A549 (cell line): ENCODE results near the gene NRXN3. TPM values are rescaled to one million over a fixed set of nuclear protein-coding genes. Genes with fewer than 3 reads are reported as not detected.

ENCODE experiments used
- ATAC-seq, 2 experiments: fragments of 200-7000 bp in 1 of 2; fragments of >200 bp in 1 of 2; cut with Nextera tagmentation in 1 of 2; cut with Tn5 transposase in 1 of 2; 3 replicates each; pipeline versions ENCODE4 v1.8.0 to v1.9.1; 2018 to 2020; ENCODE audit warnings: mild to moderate bottlenecking in 1 of 2, moderate library complexity in 1 of 2
- CTCF ChIA-PET: fragments of 300-600 bp; sonication (Branson Sonifier 250); formaldehyde crosslinking; extraction: SDS; loops from one replicate; lab custom pipeline; 2021; ENCODE audit warnings: antibody characterized with exemption, inconsistent platforms; lab: Yijun Ruan, JAX
- POLR2A ChIA-PET: fragments of 350-600 bp; formaldehyde crosslinking; extraction: SDS; loops from one replicate; lab custom pipeline; 2021; ENCODE audit warnings: antibody characterized with exemption, inconsistent platforms; lab: Yijun Ruan, JAX
- DNase-seq, 2 experiments: peaks; one replicate each; pipeline versions ENCODE4 v3.0.0 to v3.0.0-alpha.2; 2011 to 2016; ENCODE audit warnings: low read depth in 1 of 2, low spot score in 1 of 2
- FAIRE-seq: peaks from 2 replicates; lab custom pipeline; 2011; peaks lifted over from hg19 to GRCh38; lab: Jason Lieb, UNC
- H3K27ac ChIP-seq, 2 experiments: fragments of >200 bp; sonication (Bioruptor Twin); formaldehyde crosslinking; 3 replicates each; pipeline ENCODE4 v1.5.1; 2016 to 2017
- H3K4me1 ChIP-seq: fragments of >200 bp; sonication (Bioruptor Twin); formaldehyde crosslinking; 3 replicates; pipeline ENCODE4 v1.6.1; 2016
- H3K4me2 ChIP-seq: fragments of >200 bp; sonication (Bioruptor Twin); formaldehyde crosslinking; 3 replicates; pipeline ENCODE4 v1.6.1; 2016
- H3K4me3 ChIP-seq: fragments of >200 bp; sonication (Bioruptor Twin); formaldehyde crosslinking; 3 replicates; pipeline ENCODE4 v1.5.1; 2016
- H3K9me3 ChIP-seq: fragments of >200 bp; sonication (Bioruptor Twin); formaldehyde crosslinking; 3 replicates; pipeline ENCODE4 v1.6.1; 2016
- BHLHE40 ChIP-seq: IDR thresholded peaks from 2 replicates; pipeline ENCODE4 v1.6.1; 2012; ENCODE audit warnings: low read depth, low read length, inconsistent platforms
- CEBPB ChIP-seq, 2 experiments: fragments of >200 bp in 1 of 2; sonication (Bioruptor Twin) in 1 of 2; formaldehyde crosslinking in 1 of 2; IDR thresholded peaks; 2 replicates each; pipeline ENCODE4 v1.6.1; 2012 to 2016
- EP300 ChIP-seq, 2 experiments: fragments of >200 bp; sonication (Bioruptor Twin); formaldehyde crosslinking; IDR thresholded peaks; 2 replicates in 1 of 2; 3 replicates in 1 of 2; pipeline ENCODE4 v1.6.1; 2016 to 2017
- FOXS1 ChIP-seq: fragments of 250-450 bp; sonication (Bioruptor Pico); IDR thresholded peaks from 2 replicates; pipeline ENCODE4 v1.5.0; 2020; ENCODE audit warnings: mild to moderate bottlenecking, moderate library complexity
- GATA3 ChIP-seq: IDR thresholded peaks from 2 replicates; pipeline ENCODE4 v1.6.1; 2012; ENCODE audit warnings: borderline replicate concordance
- HOXB13 ChIP-seq: fragments of 250-450 bp; sonication (Bioruptor Pico); IDR thresholded peaks from 2 replicates; pipeline ENCODE4 v1.5.0; 2020; ENCODE audit warnings: low read depth, mild to moderate bottlenecking, moderate library complexity
- HOXB5 ChIP-seq: fragments of 250-450 bp; sonication (Bioruptor Pico); IDR thresholded peaks from 2 replicates; pipeline ENCODE4 v1.5.0; 2020; ENCODE audit warnings: mild to moderate bottlenecking, moderate library complexity
- NFE2L2 ChIP-seq: fragments of 150-350 bp; conservative IDR thresholded peaks from 2 replicates; pipeline ENCODE4 v1.6.1; 2014; ENCODE audit warnings: low read length
- NPAS2 ChIP-seq: fragments of 250-450 bp; sonication (Bioruptor Pico); IDR thresholded peaks from 2 replicates; pipeline ENCODE4 v1.8.0; 2022; ENCODE audit warnings: mild to moderate bottlenecking, moderate library complexity, borderline replicate concordance
- POLR2AphosphoS2 ChIP-seq: conservative IDR thresholded peaks from 2 replicates; pipeline ENCODE4 v1.6.1; 2012; ENCODE audit warnings: low read length, improper control_type of control experiment, inconsistent platforms
- RAD21 ChIP-seq, 2 experiments: fragments of >200 bp in 1 of 2; sonication (Bioruptor Twin) in 1 of 2; formaldehyde crosslinking in 1 of 2; IDR thresholded peaks in 1 of 2; conservative IDR thresholded peaks in 1 of 2; 2 replicates in 1 of 2; 3 replicates in 1 of 2; pipeline ENCODE4 v1.6.1; 2012 to 2018; ENCODE audit warnings: inconsistent platforms in 1 of 2
- RARB ChIP-seq: fragments of 250-450 bp; sonication (Bioruptor Pico); IDR thresholded peaks from 2 replicates; pipeline ENCODE4 v1.8.0; 2021; ENCODE audit warnings: mild to moderate bottlenecking, moderate library complexity
- RCOR1 ChIP-seq: fragments of 150-350 bp; IDR thresholded peaks from 2 replicates; pipeline ENCODE4 v1.6.1; 2014; ENCODE audit warnings: antibody characterized with exemption, low read length, low read depth
- SMC3 ChIP-seq: fragments of >200 bp; sonication (Bioruptor Twin); formaldehyde crosslinking; IDR thresholded peaks from 3 replicates; pipeline ENCODE4 v1.6.1; 2018; ENCODE audit warnings: inconsistent platforms
- SREBF2 ChIP-seq: fragments of 450-650 bp; IDR thresholded peaks from 2 replicates; pipeline ENCODE4 v1.6.1; 2014; ENCODE audit warnings: mild to moderate bottlenecking, moderate library complexity
- TFCP2L1 ChIP-seq: fragments of 250-450 bp; sonication (Bioruptor Pico); IDR thresholded peaks from 2 replicates; pipeline ENCODE4 v1.5.0; 2021; ENCODE audit warnings: mild to moderate bottlenecking
- TP53 ChIP-seq: fragments of 250-450 bp; sonication (Bioruptor Pico); IDR thresholded peaks from 2 replicates; pipeline ENCODE4 v1.5.0; 2021; ENCODE audit warnings: mild to moderate bottlenecking, moderate library complexity
- ZFP36 ChIP-seq: fragments of 450-650 bp; IDR thresholded peaks from 2 replicates; pipeline ENCODE4 v1.6.1; 2014; ENCODE audit warnings: borderline replicate concordance; ENCODE audit not compliant: partially characterized antibody
- ZNF302 ChIP-seq: fragments of 250-450 bp; sonication (Bioruptor Pico); IDR thresholded peaks from 2 replicates; pipeline ENCODE4 v1.9.0; 2021; ENCODE audit warnings: inconsistent platforms, mild to moderate bottlenecking, moderate library complexity
- WGBS: methylation state at CpG from one replicate; pipeline ENCODE4 v1.1.6; 2017; ENCODE audit errors: missing lambda C conversion rate; 5-methylcytosine and 5-hydroxymethylcytosine counted together
- polyA plus RNA-seq, 4 experiments: library from polyadenylated mRNA; depleted of rRNA in 3 of 4; stranded (reverse); fragments of >200 nt; fragmentation: RNase III in 1 of 4; extraction: RNeasy Plus Mini Kit Qiagen cat#74134 plus additional on column Dnase treatment in 1 of 4; gene quantifications; 2 replicates in 3 of 4; 3 replicates in 1 of 4; pipeline ENCODE4 v1.2.3, GENCODE V29; 2011 to 2017
- TF ChIP-seq, protein P1 (sequence below): fragments of 250-450 bp; sonication (Bioruptor Pico); IDR thresholded peaks from 2 replicates; pipeline ENCODE4 v1.5.0; 2020; ENCODE audit warnings: low read depth, mild to moderate bottlenecking, moderate library complexity
- TF ChIP-seq, protein P2 (sequence below): fragments of 150-350 bp; IDR thresholded peaks from 2 replicates; pipeline ENCODE4 v1.6.1; 2014; ENCODE audit warnings: low read depth, mild to moderate bottlenecking, low read length

Gene NRXN3
- polyA plus RNA-seq, 2 of the 4 experiments (the other 2 are of a cell fraction), result 0.62 to 2.3 TPM

DNA sequence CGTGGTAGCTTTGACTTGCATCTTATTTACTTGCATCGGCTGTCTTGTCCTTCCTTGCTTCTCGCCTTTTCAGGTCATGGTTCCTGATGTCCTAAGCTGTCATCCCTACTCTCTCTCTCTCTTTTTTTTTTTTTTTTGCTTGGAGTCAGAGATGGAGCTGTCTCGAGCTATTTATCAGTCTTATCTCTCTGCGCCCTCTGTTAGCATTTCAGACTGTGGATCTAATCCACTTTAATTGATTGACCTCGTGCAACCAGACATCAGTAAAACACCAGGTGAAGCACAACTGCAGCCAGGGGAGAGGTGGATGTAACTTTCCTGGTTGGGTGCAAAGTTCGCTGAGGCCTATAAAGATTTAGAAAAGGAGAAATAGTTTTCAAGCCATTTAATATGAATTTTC is 1486.3 kb downstream of the NRXN3 start:
- ATAC-seq (no peak), DNase-seq (no peak)
- TF ChIP-seq, protein P1, sequence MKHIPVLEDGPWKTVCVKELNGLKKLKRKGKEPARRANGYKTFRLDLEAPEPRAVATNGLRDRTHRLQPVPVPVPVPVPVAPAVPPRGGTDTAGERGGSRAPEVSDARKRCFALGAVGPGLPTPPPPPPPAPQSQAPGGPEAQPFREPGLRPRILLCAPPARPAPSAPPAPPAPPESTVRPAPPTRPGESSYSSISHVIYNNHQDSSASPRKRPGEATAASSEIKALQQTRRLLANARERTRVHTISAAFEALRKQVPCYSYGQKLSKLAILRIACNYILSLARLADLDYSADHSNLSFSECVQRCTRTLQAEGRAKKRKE (CRISPR knock-in tag), result no peak
- TF ChIP-seq HOXB13 (no peak), ZFP36 (no peak), RAD21 (conservative IDR thresholded peaks at IDR 0.05 in 1 of 2, IDR thresholded peaks at IDR 0.05 in 1 of 2) (no peak), ZNF302 (CRISPR knock-in tag) (no peak), EP300 (IDR thresholded peaks at IDR 0.05) (no peak), TP53 (CRISPR knock-in tag) (no peak), NPAS2 (CRISPR knock-in tag) (no peak), RARB (no peak)
- TF ChIP-seq, protein P2, sequence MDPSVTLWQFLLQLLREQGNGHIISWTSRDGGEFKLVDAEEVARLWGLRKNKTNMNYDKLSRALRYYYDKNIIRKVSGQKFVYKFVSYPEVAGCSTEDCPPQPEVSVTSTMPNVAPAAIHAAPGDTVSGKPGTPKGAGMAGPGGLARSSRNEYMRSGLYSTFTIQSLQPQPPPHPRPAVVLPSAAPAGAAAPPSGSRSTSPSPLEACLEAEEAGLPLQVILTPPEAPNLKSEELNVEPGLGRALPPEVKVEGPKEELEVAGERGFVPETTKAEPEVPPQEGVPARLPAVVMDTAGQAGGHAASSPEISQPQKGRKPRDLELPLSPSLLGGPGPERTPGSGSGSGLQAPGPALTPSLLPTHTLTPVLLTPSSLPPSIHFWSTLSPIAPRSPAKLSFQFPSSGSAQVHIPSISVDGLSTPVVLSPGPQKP, result no peak
- TF ChIP-seq, all 56 proteins: peak for 0
- 22% methylated on average over 7 of the region's 7 CpGs for WGBS
- H3K4me2 ChIP-seq, result no peak overlapping the region
- no peaks in the 10 kb centered on the region for H3K9me3 ChIP-seq
- no peak for FAIRE-seq
- ChIA-PET POLR2A (no interaction called here), CTCF (no interaction called here)
- H3K4me3 ChIP-seq, result no peak overlapping the region
- H3K27ac ChIP-seq, result no peak overlapping the region
- no peaks in the 10 kb centered on the region for H3K4me1 ChIP-seq

DNA sequence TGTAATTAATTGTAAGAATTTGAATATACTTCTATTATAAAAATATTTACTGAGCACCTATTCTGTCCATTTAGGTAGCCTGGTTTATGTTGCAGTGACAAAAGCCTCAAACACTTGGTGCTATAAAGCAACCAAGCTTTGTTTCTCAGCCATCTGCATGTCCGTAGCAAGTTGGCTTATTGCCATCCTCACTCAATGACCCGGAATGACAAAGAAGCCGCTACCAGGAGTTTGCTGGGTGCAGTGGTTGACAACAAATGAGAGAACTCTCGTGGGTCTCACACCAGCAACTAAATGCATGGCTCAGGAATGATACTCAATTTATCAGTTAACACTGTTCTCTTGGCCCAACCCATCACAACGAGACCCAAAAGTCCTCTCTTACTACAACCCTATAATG is 1488.0 kb downstream of the NRXN3 start:
- no peak for DNase-seq
- WGBS, result 30% methylated on average over 5 of the region's 5 CpGs
- Histone ChIP-seq H3K4me2 (no peak overlapping the region), H3K27ac (no peak overlapping the region), H3K9me3 (no peaks in the 10 kb centered on the region), H3K4me1 (no peaks in the 10 kb centered on the region), H3K4me3 (no peak overlapping the region)
- no peak for TF ChIP-seq BHLHE40
- TF ChIP-seq TFCP2L1, result no peak
- no peak for TF ChIP-seq SMC3
- no peak for TF ChIP-seq NFE2L2
- no peak for FAIRE-seq
- CTCF ChIA-PET, result no interaction called here
- POLR2A ChIA-PET, result no interaction called here
- ATAC-seq, result no peak

DNA sequence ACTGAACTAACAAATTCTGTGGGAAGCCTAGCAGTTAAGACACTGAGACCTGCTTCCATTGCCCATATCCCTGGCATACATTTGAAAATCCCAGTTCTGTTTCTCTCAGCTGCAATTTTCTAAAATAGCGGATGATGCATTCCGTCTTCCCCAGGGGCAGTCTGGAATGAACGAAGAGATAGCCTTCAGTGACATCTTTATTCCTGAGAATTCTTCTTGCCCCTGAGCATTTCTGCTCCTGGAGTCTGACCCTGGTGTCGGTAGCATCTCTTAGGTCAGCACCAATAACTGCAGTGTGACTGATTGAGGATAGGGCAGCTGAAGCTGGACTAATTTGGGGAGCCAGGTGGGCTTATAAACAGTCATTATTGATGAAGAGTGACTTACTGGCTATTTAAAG is 1488.6 kb downstream of the NRXN3 start:
- CTCF ChIA-PET, result no interaction called here
- no peak overlapping the region for H3K4me3 ChIP-seq
- H3K9me3 ChIP-seq, result no peaks in the 10 kb centered on the region
- H3K4me2 ChIP-seq, result no peak overlapping the region
- no peak overlapping the region for H3K27ac ChIP-seq
- no peak for TF ChIP-seq HOXB5 (CRISPR knock-in tag)
- no peak for TF ChIP-seq RCOR1
- no peak for TF ChIP-seq GATA3
- FAIRE-seq, result no peak
- whole genome bisulfite sequencing, result 48% methylated on average over 4 of the region's 4 CpGs
- DNase-seq, result no peak
- ATAC-seq, result no peak
- no peaks in the 10 kb centered on the region for H3K4me1 ChIP-seq
- POLR2A ChIA-PET, result no interaction called here

DNA sequence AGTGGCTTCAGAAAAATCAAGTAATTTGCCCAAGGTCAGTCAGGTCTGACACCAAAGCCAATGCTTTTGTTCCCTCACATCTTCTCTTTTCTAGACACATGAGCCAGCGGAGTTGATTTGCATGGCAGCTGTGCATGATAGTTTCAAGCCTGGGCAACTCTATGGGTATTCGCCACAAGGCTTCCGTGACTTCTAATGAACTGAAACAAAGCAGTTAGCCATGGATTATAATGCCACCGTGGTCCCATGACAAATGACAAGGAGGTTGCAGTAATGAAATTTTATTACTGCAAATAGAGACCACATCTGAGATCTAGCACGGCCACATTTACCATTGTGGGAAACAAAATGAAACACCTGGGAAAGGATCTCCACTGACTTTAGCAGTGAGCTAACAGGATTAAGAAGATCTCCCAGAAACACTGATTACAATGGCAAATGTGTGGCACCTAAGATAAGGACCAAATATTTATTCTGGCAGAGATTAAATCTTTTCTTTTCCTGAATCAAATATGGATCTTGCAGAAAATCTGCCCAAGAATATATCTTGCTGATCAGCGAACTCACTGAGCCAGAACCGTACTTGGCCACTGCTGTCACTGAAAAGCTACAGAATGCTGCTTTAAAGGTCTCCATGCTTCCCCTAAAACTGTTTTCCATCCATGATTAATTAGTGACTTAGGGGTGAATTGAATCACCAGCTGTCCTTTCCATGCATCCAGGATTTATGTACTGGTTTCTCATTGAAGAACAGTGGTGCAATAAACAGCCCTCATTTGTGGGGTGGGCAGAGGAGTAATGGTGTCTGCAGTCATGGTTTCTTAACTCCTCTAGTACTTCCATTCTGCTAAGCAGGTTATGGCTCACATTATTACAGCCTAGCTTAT is 1490.1 kb downstream of the NRXN3 start:
- 47% methylated on average over 7 of the region's 7 CpGs for WGBS
- Histone ChIP-seq H3K4me1 (no peaks in the 10 kb centered on the region), H3K9me3 (no peaks in the 10 kb centered on the region), H3K27ac (no peak overlapping the region), H3K4me3 (no peak overlapping the region), H3K4me2 (no peak overlapping the region)
- ATAC-seq, result no peak
- DNase-seq, result no peak
- FAIRE-seq, result no peak
- CTCF ChIA-PET, result no interaction called here
- POLR2A ChIA-PET, result no interaction called here
- TF ChIP-seq SREBF2 (no peak), POLR2AphosphoS2 (no peak), FOXS1 (CRISPR knock-in tag) (no peak), TFCP2L1 (no peak), ZNF302 (CRISPR knock-in tag) (no peak), BHLHE40 (no peak), CEBPB (IDR thresholded peaks at IDR 0.05) (no peak)
- TF ChIP-seq, protein P2, result no peak
